ENCODE data around the gene ELOA. TPM values are rescaled to one million over a fixed set of nuclear protein-coding genes. Genes with fewer than 3 reads are reported as not detected.

Gene ELOA
- total and polyA plus RNA-seq, 9 of the 15 experiments (the other 6 are each of a cell fraction or from before 2014, with no cell fraction given), result 31.9 to 98.6 (median 61.3) TPM

- TF ChIP-seq ZNF592 (IDR thresholded peaks at IDR 0.05) (peak; percentile 59; the same call in 1 of the 2 replicates), CXXC5 (CRISPR knock-in tag; IDR thresholded peaks at IDR 0.05) (no peak), TAF9B (IDR thresholded peaks at IDR 0.05; ENCODE audit: partially characterized antibody) (peak; percentile 46), MAFF (IDR thresholded peaks at IDR 0.05; ENCODE audit: low read length) (peak; percentile 98), POLR2A (conservative IDR thresholded peaks at IDR 0.05) (no peak), MCM5 (IDR thresholded peaks at IDR 0.05; ENCODE audit: low read depth) (no peak), ZNF668 (CRISPR knock-in tag; IDR thresholded peaks at IDR 0.05) (0 out of 2 replicates have a peak, but pooled peaks have one; percentile 30), ID3 (CRISPR knock-in tag; IDR thresholded peaks at IDR 0.05) (no peak), ID3 (tag; IDR thresholded peaks at IDR 0.05) (peak; percentile 67; the same call in 1 of the 2 replicates), ZNF318 (IDR thresholded peaks at IDR 0.05; ENCODE audit: borderline replicate concordance in 1 of 2, low read depth in 1 of 2) (0 out of 4 replicates have a peak, but pooled peaks of 1 of the 2 experiments have one; percentile 74), EZH2 (IDR thresholded peaks at IDR 0.05; ENCODE audit: borderline replicate concordance, low read depth, low read length) (no peak), NCOR1 (IDR thresholded peaks at IDR 0.05) (no peak), RBM14 (IDR thresholded peaks at IDR 0.05; ENCODE audit: borderline replicate concordance, insufficient read depth, low read depth, low read length) (no peak), ZFX (CRISPR knock-in tag; IDR thresholded peaks at IDR 0.05) (peak; percentile 51), POLR2H (tag; IDR thresholded peaks at IDR 0.05; ENCODE audit: low read depth) (no peak; the same call in 1 of the 2 replicates), SOX6 (IDR thresholded peaks at IDR 0.05) (0 out of 2 replicates have a peak, but pooled peaks have one; percentile 19)
Measured at GRCh38 chr1:23779826-23780371, 36.6 kb downstream of the ELOA start (continued).

Data from K562 (cell line).